Sigmoid colon (tissue), 7 donors: ENCODE results near the gene RAB26. TPM values are rescaled to one million over a fixed set of nuclear protein-coding genes. Genes with fewer than 3 reads are reported as not detected.
"Not testable (repeated sequence)": the region's sequence is repeated elsewhere in the genome, so short reads cannot be mapped to it uniquely, and the experiment has no call there.

Experiments used
- DNase-seq: peaks from one replicate; pipeline ENCODE4 v3.0.0-alpha.2; 2019
- H3K27ac ChIP-seq, 4 donors: fragments of 200-600 bp; sonication (generic); one replicate each; pipeline ENCODE4 v1.5.1; 2016 to 2019; ENCODE audit warnings: mild to moderate bottlenecking in 1 of 4
- H3K27me3 ChIP-seq, 3 donors: fragments of 200-600 bp; sonication (generic); one replicate each; pipeline ENCODE4 v1.5.1; 2019; ENCODE audit warnings: mild to moderate bottlenecking in 1 of 3
- H3K36me3 ChIP-seq, 4 donors: fragments of 200-600 bp; sonication (generic); one replicate each; pipeline ENCODE4 v1.5.1; 2016 to 2019
- H3K4me1 ChIP-seq, 4 donors: fragments of 200-600 bp; sonication (generic); one replicate each; pipeline ENCODE4 v1.5.1; 2017 to 2019
- H3K4me3 ChIP-seq, 4 donors: fragments of 200-600 bp; sonication (generic); one replicate each; pipeline ENCODE4 v1.5.1; 2017 to 2019; ENCODE audit warnings: mild to moderate bottlenecking in 2 of 4, moderate library complexity in 1 of 4
- H3K9me3 ChIP-seq, 4 donors: fragments of 200-600 bp in 3 of 4; sonication (generic) in 3 of 4; one replicate each; pipeline versions ENCODE4 v1.5.1 to v1.6.1; 2013 to 2019
- EP300 ChIP-seq, 4 donors: sonication (generic); formaldehyde crosslinking; IDR thresholded peaks; one replicate each; pipeline ENCODE4 v1.6.1; 2017; ENCODE audit warnings: antibody characterized with exemption in 4 of 4
- POLR2A ChIP-seq, 2 donors: fragments of 450-650 bp; IDR thresholded peaks; one replicate each; pipeline ENCODE4 v1.6.1; 2016; ENCODE audit warnings: antibody characterized with exemption in 2 of 2, mild to moderate bottlenecking in 2 of 2, moderate library complexity in 2 of 2
- POLR2AphosphoS5 ChIP-seq, 4 donors: sonication (generic); formaldehyde crosslinking; IDR thresholded peaks; one replicate each; pipeline ENCODE4 v1.6.1; 2017; ENCODE audit warnings: antibody characterized with exemption in 4 of 4
- WGBS, 2 donors: extraction: QIAGEN DNeasy Blood & Tissue Kit; methylation state at CpG; one replicate each; pipeline ENCODE4 v1.1.7; 2013; 5-methylcytosine and 5-hydroxymethylcytosine counted together
- intact Hi-C: fragments of 100-400 bp; cut with DNase I; formaldehyde crosslinking; loops from one replicate; pipeline ENCODE4 v1.15.1; 2023
- polyA plus RNA-seq, 3 donors: library from polyadenylated mRNA; stranded (reverse); fragments of 200-250 nt; gene quantifications; one replicate each; pipeline ENCODE4 v1.2.3, GENCODE V29; 2013
- small RNA-seq, 3 donors: library from RNA; depleted of rRNA; stranded (forward); fragments of <200 nt; gene quantifications; one replicate each; pipeline ENCODE3, GENCODE V24; 2016
- total RNA-seq, 4 donors: library from RNA; depleted of rRNA; stranded (reverse); fragments of >200 nt; gene quantifications; one replicate each; pipeline ENCODE4 v1.1.0, GENCODE V29; 2016
- TF ChIP-seq, protein P1 (sequence below), 4 experiments: fragments of 450-650 bp in 3 of 4; fragments of 200-600 bp in 1 of 4; IDR thresholded peaks; one replicate each; pipeline ENCODE4 v1.5.1; 2016 to 2019; ENCODE audit warnings: antibody characterized with exemption in 4 of 4, mild to moderate bottlenecking in 3 of 4, moderate library complexity in 2 of 4
- donor health status: healthy with polysubstance abuse.
- donor health status: Bipolar disorder and iron deficiency.
- donor health status: healthy.

RAB26 gene
- total and polyA plus RNA-seq, 7 donors: 0.68 to 18.8 (median 8.5) TPM; not detected in 1

GRCh38 chr16:2199621-2200139 lies 51.3 kb downstream of the RAB26 start:
- Histone ChIP-seq H3K4me3 (no peak overlapping the region), H3K36me3 (no peaks in the 10 kb centered on the region), H3K27ac (no peak overlapping the region), H3K27me3 (peaks cover 26 to 38% (median 34%) of the 10 kb centered on the region in 3 donors), H3K4me1 (peaks cover 0 to 22% (median 21%) of the 10 kb centered on the region in 4 donors), H3K9me3 (no peaks in the 10 kb centered on the region)
- no peak for DNase-seq
- TF ChIP-seq POLR2AphosphoS5 (IDR thresholded peaks at IDR 0.05) (no peak), POLR2A (IDR thresholded peaks at IDR 0.05) (no peak), EP300 (IDR thresholded peaks at IDR 0.05) (no peak)
- TF ChIP-seq, protein P1, sequence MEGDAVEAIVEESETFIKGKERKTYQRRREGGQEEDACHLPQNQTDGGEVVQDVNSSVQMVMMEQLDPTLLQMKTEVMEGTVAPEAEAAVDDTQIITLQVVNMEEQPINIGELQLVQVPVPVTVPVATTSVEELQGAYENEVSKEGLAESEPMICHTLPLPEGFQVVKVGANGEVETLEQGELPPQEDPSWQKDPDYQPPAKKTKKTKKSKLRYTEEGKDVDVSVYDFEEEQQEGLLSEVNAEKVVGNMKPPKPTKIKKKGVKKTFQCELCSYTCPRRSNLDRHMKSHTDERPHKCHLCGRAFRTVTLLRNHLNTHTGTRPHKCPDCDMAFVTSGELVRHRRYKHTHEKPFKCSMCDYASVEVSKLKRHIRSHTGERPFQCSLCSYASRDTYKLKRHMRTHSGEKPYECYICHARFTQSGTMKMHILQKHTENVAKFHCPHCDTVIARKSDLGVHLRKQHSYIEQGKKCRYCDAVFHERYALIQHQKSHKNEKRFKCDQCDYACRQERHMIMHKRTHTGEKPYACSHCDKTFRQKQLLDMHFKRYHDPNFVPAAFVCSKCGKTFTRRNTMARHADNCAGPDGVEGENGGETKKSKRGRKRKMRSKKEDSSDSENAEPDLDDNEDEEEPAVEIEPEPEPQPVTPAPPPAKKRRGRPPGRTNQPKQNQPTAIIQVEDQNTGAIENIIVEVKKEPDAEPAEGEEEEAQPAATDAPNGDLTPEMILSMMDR (IDR thresholded peaks at IDR 0.05): no peak
- WGBS, 2 donors: 66 to 70% methylated on average over 14 of the region's 14 CpGs
- intact Hi-C loops: no loop called here

DNA sequence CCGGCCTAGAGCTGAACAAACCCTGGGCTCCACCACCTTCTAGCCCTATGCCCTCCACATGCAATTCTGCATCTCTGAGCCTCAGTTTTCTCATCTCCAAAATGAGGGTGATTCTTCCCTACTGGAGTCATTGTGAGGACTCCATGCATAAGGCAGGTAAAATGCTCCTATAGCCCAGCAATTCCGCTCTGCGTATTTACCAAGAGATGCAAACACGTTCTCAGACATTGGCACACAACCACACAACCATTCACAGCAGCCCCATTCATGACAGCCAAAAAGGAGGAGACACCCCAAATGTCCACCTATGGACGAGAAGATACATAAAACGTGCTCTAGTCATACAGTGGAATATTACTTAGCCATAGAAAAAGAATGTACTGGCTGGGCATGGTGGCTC lies 51.9 kb downstream of the RAB26 start:
- Histone ChIP-seq H3K27me3 (peaks cover 20 to 32% (median 27%) of the 10 kb centered on the region in 3 donors), H3K4me1 (peaks cover 0 to 22% (median 18%) of the 10 kb centered on the region in 4 donors), H3K9me3 (no peaks in the 10 kb centered on the region), H3K27ac (no peak overlapping the region), H3K36me3 (no peaks in the 10 kb centered on the region), H3K4me3 (no peak overlapping the region)
- WGBS, 2 donors: 86 to 89% methylated on average over 6 of the region's 6 CpGs
- intact Hi-C loops: no loop called here
- DNase-seq: no peak
- no peak for TF ChIP-seq POLR2AphosphoS5 (IDR thresholded peaks at IDR 0.05)
- no peak for TF ChIP-seq POLR2A (IDR thresholded peaks at IDR 0.05)
- TF ChIP-seq EP300 (IDR thresholded peaks at IDR 0.05): no peak
- TF ChIP-seq, protein P1 (IDR thresholded peaks at IDR 0.05): no peak

DNA sequence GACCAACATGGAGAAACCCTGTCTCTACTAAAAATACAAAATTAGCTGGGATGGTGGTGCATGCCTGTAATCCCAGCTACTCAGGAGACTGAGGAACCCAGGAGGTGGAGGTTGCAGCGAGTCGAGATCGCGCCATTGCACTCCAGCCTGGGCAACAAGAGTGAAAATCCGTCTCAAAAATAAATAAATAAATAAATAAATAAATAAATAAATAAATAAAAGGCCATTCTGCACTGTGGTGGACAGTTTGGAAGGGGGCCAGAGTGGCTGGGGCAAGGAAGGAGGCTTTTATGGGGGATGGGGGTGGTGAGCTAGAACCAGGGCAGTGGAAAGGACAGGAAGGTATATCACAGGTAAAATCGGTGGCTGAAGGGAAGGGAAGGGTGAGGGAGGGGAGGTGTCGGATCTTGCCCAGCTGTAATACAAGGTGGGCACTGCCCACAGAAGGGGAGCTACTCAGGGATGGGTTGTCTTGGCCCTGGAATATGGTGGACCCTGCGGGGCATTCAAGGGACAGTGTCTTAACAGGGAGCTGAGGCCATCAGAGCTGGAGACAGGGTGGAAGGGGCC lies 54.8 kb downstream of the RAB26 start:
- DNase-seq, H3K4me3 ChIP-seq, intact Hi-C loops, H3K9me3 ChIP-seq, H3K27me3 ChIP-seq, H3K27ac ChIP-seq: not testable (repeated sequence)
- Histone ChIP-seq H3K36me3 (peaks cover 5 to 17% (median 11%) of the 10 kb centered on the region in 4 donors), H3K4me1 (peaks cover 0 to 20% (median 18%) of the 10 kb centered on the region in 4 donors)
- 94 to 96% methylated on average over 8 of the region's 8 CpGs for WGBS, 2 donors

Small RNA genes lying within 50 kb of the gene (small RNA-seq; reads per million reads assigned to genes)
- gene MIR3180-5 (0 reads per million in 3 donors), gene MIR4516 (0 reads per million in 3 donors), gene RF00019 (0 reads per million in 3 donors), gene SNORD60 (0 reads per million in 3 donors)

Other genes with a start within 250 kb of the RAB26 start
- gene HS3ST6, start 230.2 kb upstream of the RAB26 start, total RNA-seq: not detected
- 1 to 10 TPM in 1 of 3 donors, under 1 TPM in 1, not detected in 1; 0.09 to 6.0 TPM for gene HS3ST6, start 230.2 kb upstream of the RAB26 start, polyA plus RNA-seq
- gene MSRB1, start 205.4 kb upstream of the RAB26 start, total RNA-seq: 10 to 100 TPM; 17.8 to 35.7 (median 19.0) TPM
- 100 to 1,000 TPM in 1 of 3 donors, 10 to 100 TPM in 2; 64.7 to 136 (median 69.1) TPM for gene MSRB1, start 205.4 kb upstream of the RAB26 start, polyA plus RNA-seq
- gene RPL3L, start 193.9 kb upstream of the RAB26 start, total RNA-seq: not detected
- gene RPL3L, start 193.9 kb upstream of the RAB26 start, polyA plus RNA-seq: under 1 TPM in 2 of 3 donors, not detected in 1; 0.04 to 0.60 TPM
- gene NDUFB10, start 189.1 kb upstream of the RAB26 start, total RNA-seq: 100 to 1,000 TPM; 200 to 332 (median 264) TPM
- gene NDUFB10, start 189.1 kb upstream of the RAB26 start, polyA plus RNA-seq: 100 to 1,000 TPM; 298 to 489 (median 369) TPM
- gene RPS2, start 183.8 kb upstream of the RAB26 start, total RNA-seq: 1,000 to 10,000 TPM; 1,478 to 1,994 (median 1,643) TPM
- 1,000 to 10,000 TPM; 1,713 to 3,277 (median 2,927) TPM for gene RPS2, start 183.8 kb upstream of the RAB26 start, polyA plus RNA-seq
- gene RNF151, start 181.8 kb upstream of the RAB26 start, total RNA-seq: not detected
- under 1 TPM in 1 of 3 donors, not detected in 2; 0.10 TPM for gene RNF151, start 181.8 kb upstream of the RAB26 start, polyA plus RNA-seq
- gene TBL3, start 176.6 kb upstream of the RAB26 start, total RNA-seq: 10 to 100 TPM; 19.4 to 27.4 (median 26.1) TPM
- gene TBL3, start 176.6 kb upstream of the RAB26 start, polyA plus RNA-seq: 10 to 100 TPM; 14.3 to 37.4 (median 14.4) TPM
- not detected for gene NOXO1, start 167.2 kb upstream of the RAB26 start, total RNA-seq
- 10 to 100 TPM; 13.8 to 47.3 (median 15.0) TPM for gene NOXO1, start 167.2 kb upstream of the RAB26 start, polyA plus RNA-seq
- 10 to 100 TPM; 17.5 to 23.8 (median 21.2) TPM for gene GFER, start 164.4 kb upstream of the RAB26 start, total RNA-seq
- gene GFER, start 164.4 kb upstream of the RAB26 start, polyA plus RNA-seq: 100 to 1,000 TPM in 1 of 3 donors, 10 to 100 TPM in 2; 67.3 to 125 (median 82.9) TPM
- 1 to 10 TPM in 3 of 4 donors, under 1 TPM in 1; 0.82 to 8.3 (median 6.3) TPM for gene SYNGR3, start 158.7 kb upstream of the RAB26 start, total RNA-seq
- 1 to 10 TPM in 2 of 3 donors, under 1 TPM in 1; 0.60 to 4.0 (median 1.2) TPM for gene SYNGR3, start 158.7 kb upstream of the RAB26 start, polyA plus RNA-seq
- gene ZNF598, start 138.8 kb upstream of the RAB26 start, total RNA-seq: 10 to 100 TPM; 12.8 to 27.2 (median 17.7) TPM
- gene ZNF598, start 138.8 kb upstream of the RAB26 start, polyA plus RNA-seq: 10 to 100 TPM; 20.3 to 57.0 (median 21.0) TPM
- not detected for gene NPW, start 128.8 kb upstream of the RAB26 start, total RNA-seq
- gene NPW, start 128.8 kb upstream of the RAB26 start, polyA plus RNA-seq: under 1 TPM in 1 of 3 donors, not detected in 2; 0.71 TPM
- 10 to 100 TPM; 23.5 to 57.9 (median 29.5) TPM for gene NHERF2, start 121.7 kb upstream of the RAB26 start, total RNA-seq
- gene NHERF2, start 121.7 kb upstream of the RAB26 start, polyA plus RNA-seq: 100 to 1,000 TPM in 1 of 3 donors, 10 to 100 TPM in 2; 46.7 to 105 (median 65.4) TPM
- 10 to 100 TPM; 18.4 to 33.8 (median 25.6) TPM for gene NTHL1, start 100.8 kb upstream of the RAB26 start, total RNA-seq
- 10 to 100 TPM; 20.4 to 44.5 (median 35.6) TPM for gene NTHL1, start 100.8 kb upstream of the RAB26 start, polyA plus RNA-seq
- 10 to 100 TPM; 25.0 to 80.9 (median 36.9) TPM for gene TSC2, start 100.6 kb upstream of the RAB26 start, total RNA-seq
- 10 to 100 TPM; 16.9 to 58.4 (median 31.2) TPM for gene TSC2, start 100.6 kb upstream of the RAB26 start, polyA plus RNA-seq
- 100 to 1,000 TPM in 2 of 4 donors, 10 to 100 TPM in 2; 81.6 to 372 (median 134) TPM for gene PKD1, start 12.7 kb upstream of the RAB26 start, total RNA-seq
- gene PKD1, start 12.7 kb upstream of the RAB26 start, polyA plus RNA-seq: 10 to 100 TPM; 10.6 to 61.4 (median 11.4) TPM
- gene TRAF7, start 7.2 kb downstream of the RAB26 start, total RNA-seq: 10 to 100 TPM; 30.3 to 46.3 (median 34.9) TPM
- 10 to 100 TPM; 45.0 to 65.1 (median 63.6) TPM for gene TRAF7, start 7.2 kb downstream of the RAB26 start, polyA plus RNA-seq
- under 1 TPM in 3 of 4 donors, not detected in 1; 0.27 to 0.55 (median 0.36) TPM for gene CASKIN1, start 48.0 kb downstream of the RAB26 start, total RNA-seq
- gene CASKIN1, start 48.0 kb downstream of the RAB26 start, polyA plus RNA-seq: under 1 TPM; under 0.01 to 0.44 (median 0.23) TPM
- 10 to 100 TPM; 30.6 to 48.5 (median 37.1) TPM for gene MLST8, start 56.8 kb downstream of the RAB26 start, total RNA-seq
- 10 to 100 TPM; 41.4 to 58.7 (median 42.0) TPM for gene MLST8, start 56.8 kb downstream of the RAB26 start, polyA plus RNA-seq
- 10 to 100 TPM in 1 of 4 donors, 1 to 10 TPM in 3; 1.8 to 21.3 (median 4.7) TPM for gene BRICD5, start 62.2 kb downstream of the RAB26 start, total RNA-seq
- 1 to 10 TPM in 1 of 3 donors, not detected in 2; 8.3 TPM for gene BRICD5, start 62.2 kb downstream of the RAB26 start, polyA plus RNA-seq
- gene PGP, start 66.2 kb downstream of the RAB26 start, total RNA-seq: 10 to 100 TPM in 2 of 4 donors, 1 to 10 TPM in 2; 9.0 to 14.4 (median 10.0) TPM
- gene PGP, start 66.2 kb downstream of the RAB26 start, polyA plus RNA-seq: 10 to 100 TPM in 2 of 3 donors, 1 to 10 TPM in 1; 6.0 to 20.2 (median 11.1) TPM
- 10 to 100 TPM; 17.4 to 26.9 (median 22.0) TPM for gene E4F1, start 75.0 kb downstream of the RAB26 start, total RNA-seq
- 10 to 100 TPM; 10.8 to 25.3 (median 13.4) TPM for gene E4F1, start 75.0 kb downstream of the RAB26 start, polyA plus RNA-seq
- under 1 TPM in 3 of 4 donors, not detected in 1; 0.36 to 0.82 (median 0.81) TPM for gene DNASE1L2, start 87.8 kb downstream of the RAB26 start, total RNA-seq
- gene DNASE1L2, start 87.8 kb downstream of the RAB26 start, polyA plus RNA-seq: under 1 TPM in 1 of 3 donors, not detected in 2; 0.93 TPM
- gene ECI1, start 103.0 kb downstream of the RAB26 start, total RNA-seq: 10 to 100 TPM; 50.2 to 87.2 (median 67.0) TPM
- gene ECI1, start 103.0 kb downstream of the RAB26 start, polyA plus RNA-seq: 100 to 1,000 TPM in 2 of 3 donors, 10 to 100 TPM in 1; 84.8 to 136 (median 121) TPM
- 100 to 1,000 TPM; 110 to 145 (median 128) TPM for gene RNPS1, start 119.5 kb downstream of the RAB26 start, total RNA-seq
- 100 to 1,000 TPM; 111 to 171 (median 112) TPM for gene RNPS1, start 119.5 kb downstream of the RAB26 start, polyA plus RNA-seq
- gene ABCA3, start 192.1 kb downstream of the RAB26 start, total RNA-seq: 10 to 100 TPM in 1 of 4 donors, 1 to 10 TPM in 3; 4.9 to 21.3 (median 7.4) TPM
- gene ABCA3, start 192.1 kb downstream of the RAB26 start, polyA plus RNA-seq: 1 to 10 TPM in 1 of 3 donors, under 1 TPM in 2; 0.46 to 4.2 (median 0.60) TPM